ENCODE results near the gene APC2. TPM values are rescaled to one million over a fixed set of nuclear protein-coding genes. Genes with fewer than 3 reads are reported as not detected.

APC2 gene
- total and polyA plus RNA-seq, 10 donors = 0.02 to 0.56 (median 0.14) TPM

GRCh38 chr19:1511318-1512317 lies 61.7 kb downstream of the APC2 start:
- Histone ChIP-seq H3K27ac (no peak overlapping the region), H3K36me3 (no peaks in the 10 kb centered on the region), H3K9me3 (peaks cover 0 to 14% (median 0%) of the 10 kb centered on the region in 8 donors), H3K4me3 (peak overlapping the region in 1 of 8 donors; percentile 69), H3K27me3 (replicated peaks in 1 of 7) (peaks cover 0 to 96% (median 48%) of the 10 kb centered on the region in 7 donors), H3K4me1 (peaks cover 9 to 40% (median 26%) of the 10 kb centered on the region in 6 donors)
- TF ChIP-seq CTCF (IDR thresholded peaks at IDR 0.05 in 8 of 11, conservative IDR thresholded peaks at IDR 0.05 in 3 of 11) (no peak), POLR2A (IDR thresholded peaks at IDR 0.05) (no peak), POLR2AphosphoS5 (IDR thresholded peaks at IDR 0.05) (no peak)
- intact Hi-C loops (cut with DNase I; ENCODE audit: low total_unique reads) = no loop called here
- 48 to 64% (median 56%) methylated on average over 13 to 22 of the region's 22 CpGs for WGBS, 5 donors
- DNase-seq = no peak

GRCh38 chr19:1512671-1513498 lies 63.0 kb downstream of the APC2 start, which contains the start of gene ADAMTSL5:
Gene ADAMTSL5 (minus strand): TSS chr19:1513019. CDS start chr19:1510943, 2,076 bp downstream.
- DNase-seq = no peak
- H3K27me3 ChIP-seq (replicated peaks in 1 of 7) = peaks cover 0 to 97% (median 48%) of the 10 kb centered on the region in 7 donors

GRCh38 chr19:1513499-1514294 lies 63.8 kb downstream of the APC2 start:
- peaks cover 0 to 97% (median 51%) of the 10 kb centered on the region in 7 donors for H3K27me3 ChIP-seq (replicated peaks in 1 of 7)
- no peak for TF ChIP-seq POLR2A (IDR thresholded peaks at IDR 0.05)
- TF ChIP-seq CTCF (IDR thresholded peaks at IDR 0.05 in 8 of 11, conservative IDR thresholded peaks at IDR 0.05 in 3 of 11) = peak in 10 of 11 experiments; percentile 2 to 80 (median 60)
- H3K36me3 ChIP-seq = no peaks in the 10 kb centered on the region
- 7 to 19% (median 9%) methylated on average over 31 to 52 of the region's 52 CpGs for WGBS, 5 donors
- H3K4me1 ChIP-seq = peaks cover 5 to 23% (median 15%) of the 10 kb centered on the region in 6 donors
- peak; percentile 89 for DNase-seq
- intact Hi-C loops (cut with DNase I; ENCODE audit: low total_unique reads) = no loop called here
- H3K4me3 ChIP-seq = peak overlapping the region in 6 of 8 donors; percentile 16 to 69 (median 37)
- peaks cover 0 to 5% (median 0%) of the 10 kb centered on the region in 8 donors for H3K9me3 ChIP-seq
- H3K27ac ChIP-seq = peak overlapping the region in 1 of 8 donors; percentile 24

More at GRCh38 chr19:1512671-1513498, 63.0 kb downstream of the APC2 start, which contains the start of gene ADAMTSL5:
- 3 to 19% (median 5%) methylated on average over 14 to 78 of the region's 78 CpGs for WGBS, 5 donors
- Histone ChIP-seq H3K9me3 (peaks cover 0 to 10% (median 0%) of the 10 kb centered on the region in 8 donors), H3K4me3 (peak within 1 kb of the TSS in 7 of 8 donors; percentile 13 to 69 (median 37)), H3K27ac (peak within 1 kb of the TSS in 1 of 8 donors; percentile 24), H3K36me3 (no peaks in the 10 kb centered on the region), H3K4me1 (peaks cover 6 to 31% (median 17%) of the 10 kb centered on the region in 6 donors)
- intact Hi-C loops (cut with DNase I; ENCODE audit: low total_unique reads) = no loop called here
- TF ChIP-seq POLR2AphosphoS5 (IDR thresholded peaks at IDR 0.05) (peak; percentile 31 to 57 (median 48)), CTCF (IDR thresholded peaks at IDR 0.05 in 8 of 11, conservative IDR thresholded peaks at IDR 0.05 in 3 of 11) (peak in 1 of 11 experiments; percentile 31), POLR2A (IDR thresholded peaks at IDR 0.05) (no peak)
